GM10266 (cell line): ENCODE measurements around the gene SOCS3.

Source experiments
- DNase-seq: peaks from one replicate; pipeline ENCODE4 v3.0.0; 2012; ENCODE audit errors: extremely low spot score
- TF ChIP-seq, protein P1 (sequence below): IDR thresholded peaks from 2 replicates; pipeline ENCODE4 v1.5.1; 2012; ENCODE audit warnings: mild to moderate bottlenecking, low read depth; ENCODE audit not compliant: control insufficient read depth, insufficient read depth; ENCODE audit errors: missing control alignments

Gene SOCS3

GRCh38 chr17:78346605-78347250 lies 13.1 kb downstream of the SOCS3 start:
- TF ChIP-seq, protein P1, sequence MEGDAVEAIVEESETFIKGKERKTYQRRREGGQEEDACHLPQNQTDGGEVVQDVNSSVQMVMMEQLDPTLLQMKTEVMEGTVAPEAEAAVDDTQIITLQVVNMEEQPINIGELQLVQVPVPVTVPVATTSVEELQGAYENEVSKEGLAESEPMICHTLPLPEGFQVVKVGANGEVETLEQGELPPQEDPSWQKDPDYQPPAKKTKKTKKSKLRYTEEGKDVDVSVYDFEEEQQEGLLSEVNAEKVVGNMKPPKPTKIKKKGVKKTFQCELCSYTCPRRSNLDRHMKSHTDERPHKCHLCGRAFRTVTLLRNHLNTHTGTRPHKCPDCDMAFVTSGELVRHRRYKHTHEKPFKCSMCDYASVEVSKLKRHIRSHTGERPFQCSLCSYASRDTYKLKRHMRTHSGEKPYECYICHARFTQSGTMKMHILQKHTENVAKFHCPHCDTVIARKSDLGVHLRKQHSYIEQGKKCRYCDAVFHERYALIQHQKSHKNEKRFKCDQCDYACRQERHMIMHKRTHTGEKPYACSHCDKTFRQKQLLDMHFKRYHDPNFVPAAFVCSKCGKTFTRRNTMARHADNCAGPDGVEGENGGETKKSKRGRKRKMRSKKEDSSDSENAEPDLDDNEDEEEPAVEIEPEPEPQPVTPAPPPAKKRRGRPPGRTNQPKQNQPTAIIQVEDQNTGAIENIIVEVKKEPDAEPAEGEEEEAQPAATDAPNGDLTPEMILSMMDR, result no peak
- DNase-seq, result no peak

- TF ChIP-seq, protein P1, result no peak
Observed at GRCh38 chr17:78345791-78346494, 13.9 kb downstream of the SOCS3 start.

GRCh38 chr17:78345172-78345571 lies 14.7 kb downstream of the SOCS3 start:
- TF ChIP-seq, protein P1, result no peak
- DNase-seq, result no peak

More at GRCh38 chr17:78345791-78346494, 13.9 kb downstream of the SOCS3 start:
- no peak for DNase-seq

DNA sequence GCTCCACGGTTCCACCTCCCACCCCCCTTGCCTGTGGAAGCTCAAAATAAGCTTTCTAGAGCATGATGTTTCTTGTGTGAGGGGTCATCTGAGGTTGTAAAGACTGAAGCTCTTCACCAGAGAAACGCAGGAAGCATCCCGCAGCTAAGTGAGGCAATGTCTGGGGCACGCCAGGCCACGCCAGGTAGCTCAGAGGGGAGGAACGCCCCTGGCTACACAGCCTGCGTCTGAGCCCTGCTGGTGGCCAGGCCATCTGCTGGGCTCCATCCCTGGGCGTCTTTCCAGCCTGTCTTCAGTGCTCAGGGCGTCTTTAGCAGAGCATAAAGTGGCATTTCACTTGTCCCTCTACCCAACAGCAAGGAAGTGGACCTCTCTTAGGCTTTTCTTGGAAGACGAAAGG lies 15.2 kb downstream of the SOCS3 start:
- TF ChIP-seq, protein P1, result no peak
- no peak for DNase-seq

GRCh38 chr17:78343543-78344201 lies 16.2 kb downstream of the SOCS3 start:
- DNase-seq, result no peak
- TF ChIP-seq, protein P1, result no peak

GRCh38 chr17:78343187-78343542 lies 16.7 kb downstream of the SOCS3 start:
- no peak for DNase-seq
- TF ChIP-seq, protein P1, result no peak
